ENCODE data around the gene PNN. TPM values are rescaled to one million over a fixed set of nuclear protein-coding genes. Genes with fewer than 3 reads are reported as not detected.

The PNN gene
- total and polyA plus RNA-seq, 10 of the 15 experiments (the other 5 are each of a cell fraction or from before 2014, with no cell fraction given) = 44.2 to 166 (median 91.0) TPM

GRCh38 chr14:39229222-39229543 is 54.1 kb downstream of the PNN start (continued):
- TF ChIP-seq, protein P1, sequence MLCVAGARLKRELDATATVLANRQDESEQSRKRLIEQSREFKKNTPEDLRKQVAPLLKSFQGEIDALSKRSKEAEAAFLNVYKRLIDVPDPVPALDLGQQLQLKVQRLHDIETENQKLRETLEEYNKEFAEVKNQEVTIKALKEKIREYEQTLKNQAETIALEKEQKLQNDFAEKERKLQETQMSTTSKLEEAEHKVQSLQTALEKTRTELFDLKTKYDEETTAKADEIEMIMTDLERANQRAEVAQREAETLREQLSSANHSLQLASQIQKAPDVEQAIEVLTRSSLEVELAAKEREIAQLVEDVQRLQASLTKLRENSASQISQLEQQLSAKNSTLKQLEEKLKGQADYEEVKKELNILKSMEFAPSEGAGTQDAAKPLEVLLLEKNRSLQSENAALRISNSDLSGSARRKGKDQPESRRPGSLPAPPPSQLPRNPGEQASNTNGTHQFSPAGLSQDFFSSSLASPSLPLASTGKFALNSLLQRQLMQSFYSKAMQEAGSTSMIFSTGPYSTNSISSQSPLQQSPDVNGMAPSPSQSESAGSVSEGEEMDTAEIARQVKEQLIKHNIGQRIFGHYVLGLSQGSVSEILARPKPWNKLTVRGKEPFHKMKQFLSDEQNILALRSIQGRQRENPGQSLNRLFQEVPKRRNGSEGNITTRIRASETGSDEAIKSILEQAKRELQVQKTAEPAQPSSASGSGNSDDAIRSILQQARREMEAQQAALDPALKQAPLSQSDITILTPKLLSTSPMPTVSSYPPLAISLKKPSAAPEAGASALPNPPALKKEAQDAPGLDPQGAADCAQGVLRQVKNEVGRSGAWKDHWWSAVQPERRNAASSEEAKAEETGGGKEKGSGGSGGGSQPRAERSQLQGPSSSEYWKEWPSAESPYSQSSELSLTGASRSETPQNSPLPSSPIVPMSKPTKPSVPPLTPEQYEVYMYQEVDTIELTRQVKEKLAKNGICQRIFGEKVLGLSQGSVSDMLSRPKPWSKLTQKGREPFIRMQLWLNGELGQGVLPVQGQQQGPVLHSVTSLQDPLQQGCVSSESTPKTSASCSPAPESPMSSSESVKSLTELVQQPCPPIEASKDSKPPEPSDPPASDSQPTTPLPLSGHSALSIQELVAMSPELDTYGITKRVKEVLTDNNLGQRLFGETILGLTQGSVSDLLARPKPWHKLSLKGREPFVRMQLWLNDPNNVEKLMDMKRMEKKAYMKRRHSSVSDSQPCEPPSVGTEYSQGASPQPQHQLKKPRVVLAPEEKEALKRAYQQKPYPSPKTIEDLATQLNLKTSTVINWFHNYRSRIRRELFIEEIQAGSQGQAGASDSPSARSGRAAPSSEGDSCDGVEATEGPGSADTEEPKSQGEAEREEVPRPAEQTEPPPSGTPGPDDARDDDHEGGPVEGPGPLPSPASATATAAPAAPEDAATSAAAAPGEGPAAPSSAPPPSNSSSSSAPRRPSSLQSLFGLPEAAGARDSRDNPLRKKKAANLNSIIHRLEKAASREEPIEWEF (IDR thresholded peaks at IDR 0.05; ENCODE audit: insufficient replicate concordance, low read depth, low read length) = no peak
- TF ChIP-seq MTA3 (IDR thresholded peaks at IDR 0.05; ENCODE audit: borderline replicate concordance, low read length) = no peak
- TF ChIP-seq, protein P2, sequence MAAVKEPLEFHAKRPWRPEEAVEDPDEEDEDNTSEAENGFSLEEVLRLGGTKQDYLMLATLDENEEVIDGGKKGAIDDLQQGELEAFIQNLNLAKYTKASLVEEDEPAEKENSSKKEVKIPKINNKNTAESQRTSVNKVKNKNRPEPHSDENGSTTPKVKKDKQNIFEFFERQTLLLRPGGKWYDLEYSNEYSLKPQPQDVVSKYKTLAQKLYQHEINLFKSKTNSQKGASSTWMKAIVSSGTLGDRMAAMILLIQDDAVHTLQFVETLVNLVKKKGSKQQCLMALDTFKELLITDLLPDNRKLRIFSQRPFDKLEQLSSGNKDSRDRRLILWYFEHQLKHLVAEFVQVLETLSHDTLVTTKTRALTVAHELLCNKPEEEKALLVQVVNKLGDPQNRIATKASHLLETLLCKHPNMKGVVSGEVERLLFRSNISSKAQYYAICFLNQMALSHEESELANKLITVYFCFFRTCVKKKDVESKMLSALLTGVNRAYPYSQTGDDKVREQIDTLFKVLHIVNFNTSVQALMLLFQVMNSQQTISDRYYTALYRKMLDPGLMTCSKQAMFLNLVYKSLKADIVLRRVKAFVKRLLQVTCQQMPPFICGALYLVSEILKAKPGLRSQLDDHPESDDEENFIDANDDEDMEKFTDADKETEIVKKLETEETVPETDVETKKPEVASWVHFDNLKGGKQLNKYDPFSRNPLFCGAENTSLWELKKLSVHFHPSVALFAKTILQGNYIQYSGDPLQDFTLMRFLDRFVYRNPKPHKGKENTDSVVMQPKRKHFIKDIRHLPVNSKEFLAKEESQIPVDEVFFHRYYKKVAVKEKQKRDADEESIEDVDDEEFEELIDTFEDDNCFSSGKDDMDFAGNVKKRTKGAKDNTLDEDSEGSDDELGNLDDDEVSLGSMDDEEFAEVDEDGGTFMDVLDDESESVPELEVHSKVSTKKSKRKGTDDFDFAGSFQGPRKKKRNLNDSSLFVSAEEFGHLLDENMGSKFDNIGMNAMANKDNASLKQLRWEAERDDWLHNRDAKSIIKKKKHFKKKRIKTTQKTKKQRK (IDR thresholded peaks at IDR 0.05; ENCODE audit: low read depth, low read length) = no peak
- no peak for TF ChIP-seq FOXK2 (IDR thresholded peaks at IDR 0.05)
- no peak for TF ChIP-seq RAD51 (IDR thresholded peaks at IDR 0.05)
- no peak for TF ChIP-seq NFYB (IDR thresholded peaks at IDR 0.05; ENCODE audit: insufficient read depth, low read depth, low read length)
- no peak for TF ChIP-seq ZNF384 (IDR thresholded peaks at IDR 0.05; ENCODE audit: borderline replicate concordance, low read depth, low read length)
- TF ChIP-seq, protein P3, sequence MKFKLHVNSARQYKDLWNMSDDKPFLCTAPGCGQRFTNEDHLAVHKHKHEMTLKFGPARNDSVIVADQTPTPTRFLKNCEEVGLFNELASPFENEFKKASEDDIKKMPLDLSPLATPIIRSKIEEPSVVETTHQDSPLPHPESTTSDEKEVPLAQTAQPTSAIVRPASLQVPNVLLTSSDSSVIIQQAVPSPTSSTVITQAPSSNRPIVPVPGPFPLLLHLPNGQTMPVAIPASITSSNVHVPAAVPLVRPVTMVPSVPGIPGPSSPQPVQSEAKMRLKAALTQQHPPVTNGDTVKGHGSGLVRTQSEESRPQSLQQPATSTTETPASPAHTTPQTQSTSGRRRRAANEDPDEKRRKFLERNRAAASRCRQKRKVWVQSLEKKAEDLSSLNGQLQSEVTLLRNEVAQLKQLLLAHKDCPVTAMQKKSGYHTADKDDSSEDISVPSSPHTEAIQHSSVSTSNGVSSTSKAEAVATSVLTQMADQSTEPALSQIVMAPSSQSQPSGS (IDR thresholded peaks at IDR 0.05; ENCODE audit: low read length) = peak; percentile 26; the same call in 1 of the 2 replicates
- peak; percentile 19; the same call in 1 of the 2 replicates for TF ChIP-seq BCL11A (IDR thresholded peaks at IDR 0.05; ENCODE audit: low read depth, low read length)
- TF ChIP-seq NFXL1 (IDR thresholded peaks at IDR 0.05; ENCODE audit: borderline replicate concordance) = no peak
- TF ChIP-seq JUNB (IDR thresholded peaks at IDR 0.05) = peak; percentile 48; the same call in 1 of the 2 replicates
- no peak for TF ChIP-seq YBX1 (IDR thresholded peaks at IDR 0.05)
- 0 out of 2 replicates have a peak, but pooled peaks have one; percentile 29 for TF ChIP-seq NFIC (IDR thresholded peaks at IDR 0.05; ENCODE audit: low read depth, low read length)
- no peak for TF ChIP-seq POLR2AphosphoS5 (IDR thresholded peaks at IDR 0.05; ENCODE audit: low read length)
- 0 out of 2 replicates have a peak, but pooled peaks have one; percentile 13 for TF ChIP-seq CREM (IDR thresholded peaks at IDR 0.05; ENCODE audit: low read depth)
- no peak for TF ChIP-seq PML (IDR thresholded peaks at IDR 0.05; ENCODE audit: low read length)
- TF ChIP-seq IKZF1 (conservative IDR thresholded peaks at IDR 0.05) = no peak
- TF ChIP-seq SIN3A (IDR thresholded peaks at IDR 0.05; ENCODE audit: low read depth, low read length) = no peak
- no peak for TF ChIP-seq ZBTB11 (CRISPR knock-in tag; IDR thresholded peaks at IDR 0.05)

All from GM12878 (cell line).